ENCODE results near the gene SMPD3. TPM values are rescaled to one million over a fixed set of nuclear protein-coding genes. Genes with fewer than 3 reads are reported as not detected.

SMPD3 gene
- total RNA-seq, 2 experiments from 2014 or later: 0.89 to 1.1 TPM

- no peak overlapping the region for H3K27ac Mint-ChIP-seq
- DNase-seq: no peak
- H3K36me3 Mint-ChIP-seq (ENCODE audit: low read depth): peaks cover 54% of the 10 kb centered on the region
- Histone ChIP-seq H3K9me3 (ENCODE audit: control insufficient read depth in 1 of 2, insufficient read depth in 1 of 2, low read length in 2 of 2) (no peaks in the 10 kb centered on the region), H3K4me1 (ENCODE audit: insufficient read depth, low read length) (peaks cover 5% of the 10 kb centered on the region), H3K36me3 (ENCODE audit: insufficient read depth, low read length) (peaks cover 46% of the 10 kb centered on the region), H3K27ac (ENCODE audit: low read depth in 1 of 2, low read length in 2 of 2) (no peak overlapping the region), H3K27me3 (ENCODE audit: control insufficient read depth in 1 of 2, insufficient read depth in 2 of 2, low read length in 2 of 2) (no peaks in the 10 kb centered on the region), H3K4me3 (ENCODE audit: low read length) (no peak overlapping the region)
- no peaks in the 10 kb centered on the region for H3K9me3 Mint-ChIP-seq
- intact Hi-C loops (cut with DNase I, micrococcal nuclease): loop anchor here in 1 of 2 experiments (1.0 kb wide), 1 partner anchor 12 kb away; no protein-coding TSS in a partner anchor
- no peak for ATAC-seq (ENCODE audit: poor library complexity)
- CTCF ChIA-PET: interaction anchor here (8.3 kb wide), 1 partner anchor 62 kb away, joined by 148 read pairs; the partner anchor contains the start of gene SLC7A6
- H3K4me1 Mint-ChIP-seq (ENCODE audit: low read depth): peaks cover 9% of the 10 kb centered on the region
- POLR2A ChIA-PET: no interaction called here
- no peak for TF ChIP-seq CTCF (IDR thresholded peaks at IDR 0.05)
- H3K27me3 Mint-ChIP-seq: no peaks in the 10 kb centered on the region
- H3K4me3 Mint-ChIP-seq: no peak overlapping the region
Observed at GRCh38 chr16:68324780-68325357, 123.4 kb downstream of the SMPD3 start.

DNA sequence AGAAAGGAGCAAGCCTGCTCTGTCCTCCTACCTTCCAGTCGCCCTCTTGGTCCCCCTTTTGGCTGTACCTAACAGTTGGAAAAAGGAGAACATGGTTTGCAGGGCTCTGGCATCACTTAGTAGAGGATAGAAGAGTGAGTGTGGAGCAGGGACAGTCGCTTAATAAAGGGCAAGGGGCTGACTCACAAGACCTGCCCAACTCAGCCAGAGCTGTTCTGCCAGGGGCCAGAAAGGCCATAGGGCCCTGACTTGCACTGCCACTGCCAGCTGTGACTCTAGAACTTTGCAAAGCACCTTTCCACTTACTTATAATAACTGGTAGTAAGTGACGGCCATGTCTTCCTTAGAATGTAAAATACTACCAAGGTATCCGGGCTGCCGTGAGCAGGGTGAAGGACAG, 124.0 kb downstream of the SMPD3 start:
- H3K4me1 Mint-ChIP-seq (ENCODE audit: low read depth): peaks cover 9% of the 10 kb centered on the region
- H3K36me3 ChIP-seq (ENCODE audit: insufficient read depth, low read length): peaks cover 50% of the 10 kb centered on the region
- ChIA-PET CTCF (interaction anchor here (8.3 kb wide), 1 partner anchor 62 kb away, joined by 148 read pairs; the partner anchor contains the start of gene SLC7A6), POLR2A (interaction anchor here (0.6 kb wide), 1 partner anchor 1380 kb away, joined by 3 read pairs; no protein-coding TSS in a partner anchor)
- no peak overlapping the region for H3K4me3 Mint-ChIP-seq
- H3K4me1 ChIP-seq (ENCODE audit: insufficient read depth, low read length): peaks cover 5% of the 10 kb centered on the region
- H3K36me3 Mint-ChIP-seq (ENCODE audit: low read depth): peaks cover 59% of the 10 kb centered on the region
- intact Hi-C loops (cut with DNase I, micrococcal nuclease): no loop called here
- H3K27me3 Mint-ChIP-seq: no peaks in the 10 kb centered on the region
- no peaks in the 10 kb centered on the region for H3K27me3 ChIP-seq (ENCODE audit: control insufficient read depth in 1 of 2, insufficient read depth in 2 of 2, low read length in 2 of 2)
- ATAC-seq (ENCODE audit: poor library complexity): no peak
- no peak overlapping the region for H3K4me3 ChIP-seq (ENCODE audit: low read length)
- no peaks in the 10 kb centered on the region for H3K9me3 Mint-ChIP-seq
- no peak overlapping the region for H3K27ac ChIP-seq (ENCODE audit: low read depth in 1 of 2, low read length in 2 of 2)
- H3K9me3 ChIP-seq (ENCODE audit: control insufficient read depth in 1 of 2, insufficient read depth in 1 of 2, low read length in 2 of 2): no peaks in the 10 kb centered on the region
- no peak for TF ChIP-seq CTCF (IDR thresholded peaks at IDR 0.05)
- H3K27ac Mint-ChIP-seq: no peak overlapping the region
- no peak for DNase-seq

DNA sequence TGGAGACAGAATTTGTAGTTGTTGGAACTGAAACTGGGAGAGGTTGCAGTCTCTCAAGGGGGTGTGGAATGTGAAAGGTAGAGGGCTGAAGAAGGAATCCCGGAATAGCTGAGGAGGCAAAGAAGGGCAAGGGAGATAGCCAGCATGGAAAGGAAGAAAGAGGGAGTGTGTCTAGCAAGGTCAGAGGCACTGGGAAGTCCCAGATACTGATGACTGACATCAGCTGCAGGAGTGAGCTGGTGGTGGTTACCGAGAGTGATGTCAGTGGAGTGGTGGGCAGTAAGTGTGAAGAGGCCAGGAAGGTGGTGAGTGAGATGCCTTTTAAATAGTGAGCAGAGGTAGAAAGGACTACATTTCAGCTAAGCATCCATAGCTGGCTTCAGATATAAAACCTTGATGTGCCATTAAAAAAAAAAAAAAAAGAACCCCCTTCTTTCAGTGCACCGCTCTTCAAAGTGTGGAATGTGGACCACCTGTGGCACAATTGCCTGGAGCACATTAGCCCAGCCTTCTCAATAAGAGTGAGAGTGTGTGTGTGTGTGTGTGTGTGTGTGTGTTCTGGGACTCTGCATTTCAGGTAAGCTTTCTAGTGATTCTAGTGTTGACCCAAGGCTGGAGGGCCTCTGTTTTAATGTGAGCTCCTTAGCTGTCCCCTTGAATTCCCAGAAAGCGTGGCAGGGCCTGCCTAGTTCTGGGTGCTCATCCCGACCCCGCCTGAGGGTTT, 129.0 kb downstream of the SMPD3 start:
- ChIA-PET POLR2A (interaction anchor here (1.7 kb wide), 1 partner anchor 9 kb away, joined by 5 read pairs; the partner anchor contains the start of genes PRMT7 and SLC7A6OS), CTCF (interaction anchor here (0.7 to 1.7 kb wide), 3 partner anchors 55 to 1143 kb away, joined by 3 to 8 read pairs (median 5); partner anchors contain the start of gene SLC7A6)
- H3K27ac Mint-ChIP-seq: no peak overlapping the region
- H3K4me3 ChIP-seq (ENCODE audit: low read length): no peak overlapping the region
- no peaks in the 10 kb centered on the region for H3K27me3 ChIP-seq (ENCODE audit: control insufficient read depth in 1 of 2, insufficient read depth in 2 of 2, low read length in 2 of 2)
- no peak overlapping the region for H3K27ac ChIP-seq (ENCODE audit: low read depth in 1 of 2, low read length in 2 of 2)
- H3K4me1 ChIP-seq (ENCODE audit: insufficient read depth, low read length): no peaks in the 10 kb centered on the region
- H3K4me1 Mint-ChIP-seq (ENCODE audit: low read depth): peaks cover 21% of the 10 kb centered on the region
- H3K36me3 Mint-ChIP-seq (ENCODE audit: low read depth): peaks cover 73% of the 10 kb centered on the region
- H3K9me3 Mint-ChIP-seq: no peaks in the 10 kb centered on the region
- H3K9me3 ChIP-seq (ENCODE audit: control insufficient read depth in 1 of 2, insufficient read depth in 1 of 2, low read length in 2 of 2): no peaks in the 10 kb centered on the region
- intact Hi-C loops (cut with DNase I, micrococcal nuclease): no loop called here
- no peak for TF ChIP-seq CTCF (IDR thresholded peaks at IDR 0.05)
- DNase-seq (no peak), ATAC-seq (ENCODE audit: poor library complexity) (no peak)
- H3K27me3 Mint-ChIP-seq: no peaks in the 10 kb centered on the region
- no peak overlapping the region for H3K4me3 Mint-ChIP-seq
- peaks cover 62% of the 10 kb centered on the region for H3K36me3 ChIP-seq (ENCODE audit: insufficient read depth, low read length)
